Measurements from ENCODE around the gene VTCN1. TPM values are rescaled to one million over a fixed set of nuclear protein-coding genes. Genes with fewer than 3 reads are reported as not detected.

Gene VTCN1
- total RNA-seq, 1 donor from 2014 or later = not detected

- H3K4me3 ChIP-seq (ENCODE audit: low read length in 3 of 3) = no peak overlapping the region
- H3K27me3 ChIP-seq (ENCODE audit: control insufficient read depth in 3 of 3, insufficient read depth in 3 of 3, low read length in 3 of 3) = peaks cover 0 to 5% (median 0%) of the 10 kb centered on the region in 3 donors
- no peak overlapping the region for H3K27ac ChIP-seq (ENCODE audit: low read depth, low read length)
- H3K4me1 ChIP-seq (ENCODE audit: control insufficient read depth in 3 of 3, insufficient read depth in 3 of 3, low read length in 3 of 3) = peaks cover 0 to 2% (median 0%) of the 10 kb centered on the region in 3 donors
- H3K9ac ChIP-seq (ENCODE audit: low read depth in 1 of 3, low read length in 3 of 3) = no peak overlapping the region
- no peaks in the 10 kb centered on the region for H3K9me3 ChIP-seq (ENCODE audit: control insufficient read depth in 3 of 3, low read length in 3 of 3)
- no peaks in the 10 kb centered on the region for H3K36me3 ChIP-seq (ENCODE audit: control insufficient read depth in 3 of 3, insufficient read depth in 3 of 3, low read length in 3 of 3)
Measured at GRCh38 chr1:117213046-117213445, 2.3 kb upstream of the VTCN1 start.

GRCh38 chr1:117210386-117210785, 341 bp downstream of the VTCN1 start:
- Histone ChIP-seq H3K4me1 (ENCODE audit: control insufficient read depth in 3 of 3, insufficient read depth in 3 of 3, low read length in 3 of 3) (no peaks in the 10 kb centered on the region), H3K9me3 (ENCODE audit: control insufficient read depth in 3 of 3, low read length in 3 of 3) (no peaks in the 10 kb centered on the region), H3K27ac (ENCODE audit: low read depth, low read length) (no peak overlapping the region), H3K4me3 (ENCODE audit: low read length in 3 of 3) (no peak overlapping the region), H3K9ac (ENCODE audit: low read depth in 1 of 3, low read length in 3 of 3) (no peak overlapping the region), H3K36me3 (ENCODE audit: control insufficient read depth in 3 of 3, insufficient read depth in 3 of 3, low read length in 3 of 3) (no peaks in the 10 kb centered on the region), H3K27me3 (ENCODE audit: control insufficient read depth in 3 of 3, insufficient read depth in 3 of 3, low read length in 3 of 3) (peaks cover 0 to 5% (median 3%) of the 10 kb centered on the region in 3 donors)

- Histone ChIP-seq H3K9me3 (ENCODE audit: control insufficient read depth in 3 of 3, low read length in 3 of 3) (no peaks in the 10 kb centered on the region), H3K27me3 (ENCODE audit: control insufficient read depth in 3 of 3, insufficient read depth in 3 of 3, low read length in 3 of 3) (peaks cover 0 to 5% (median 3%) of the 10 kb centered on the region in 3 donors)
Measured at GRCh38 chr1:117209094-117209493, 1.6 kb downstream of the VTCN1 start.

GRCh38 chr1:117208580-117208979, 2.1 kb downstream of the VTCN1 start:
- Histone ChIP-seq H3K4me1 (ENCODE audit: control insufficient read depth in 3 of 3, insufficient read depth in 3 of 3, low read length in 3 of 3) (no peaks in the 10 kb centered on the region), H3K9ac (ENCODE audit: low read depth in 1 of 3, low read length in 3 of 3) (no peak overlapping the region), H3K36me3 (ENCODE audit: control insufficient read depth in 3 of 3, insufficient read depth in 3 of 3, low read length in 3 of 3) (no peaks in the 10 kb centered on the region), H3K4me3 (ENCODE audit: low read length in 3 of 3) (no peak overlapping the region), H3K27ac (ENCODE audit: low read depth, low read length) (no peak overlapping the region), H3K9me3 (ENCODE audit: control insufficient read depth in 3 of 3, low read length in 3 of 3) (no peaks in the 10 kb centered on the region), H3K27me3 (ENCODE audit: control insufficient read depth in 3 of 3, insufficient read depth in 3 of 3, low read length in 3 of 3) (peaks cover 0 to 5% (median 3%) of the 10 kb centered on the region in 3 donors)

More at GRCh38 chr1:117209094-117209493, 1.6 kb downstream of the VTCN1 start:
- Histone ChIP-seq H3K36me3 (ENCODE audit: control insufficient read depth in 3 of 3, insufficient read depth in 3 of 3, low read length in 3 of 3) (no peaks in the 10 kb centered on the region), H3K4me1 (ENCODE audit: control insufficient read depth in 3 of 3, insufficient read depth in 3 of 3, low read length in 3 of 3) (no peaks in the 10 kb centered on the region), H3K9ac (ENCODE audit: low read depth in 1 of 3, low read length in 3 of 3) (no peak overlapping the region), H3K27ac (ENCODE audit: low read depth, low read length) (no peak overlapping the region), H3K4me3 (ENCODE audit: low read length in 3 of 3) (no peak overlapping the region)

DNA sequence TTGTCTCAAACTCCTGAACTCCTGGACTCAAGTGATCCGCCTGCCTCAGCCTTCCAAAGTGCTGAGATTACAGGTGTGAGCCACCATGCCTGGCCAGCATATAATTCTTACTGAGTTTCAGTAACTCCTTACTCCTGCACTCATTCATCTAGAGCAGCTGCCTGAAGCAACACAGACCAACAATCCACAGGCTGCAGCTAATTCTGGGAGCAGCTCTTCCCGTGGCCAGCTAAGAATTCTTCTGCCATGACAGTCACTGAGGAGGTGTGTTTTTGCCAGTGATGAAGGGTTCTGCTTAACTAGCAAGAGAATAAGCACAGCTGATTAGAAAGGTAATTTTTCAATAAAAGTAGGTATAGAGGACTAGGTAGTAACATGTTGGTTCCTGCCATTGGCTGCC, 5.4 kb downstream of the VTCN1 start:
- Histone ChIP-seq H3K27me3 (ENCODE audit: control insufficient read depth in 3 of 3, insufficient read depth in 3 of 3, low read length in 3 of 3) (peaks cover 3 to 5% (median 4%) of the 10 kb centered on the region in 3 donors), H3K27ac (ENCODE audit: low read depth, low read length) (no peak overlapping the region), H3K4me3 (ENCODE audit: low read length in 3 of 3) (no peak overlapping the region), H3K9ac (ENCODE audit: low read depth in 1 of 3, low read length in 3 of 3) (no peak overlapping the region), H3K36me3 (ENCODE audit: control insufficient read depth in 3 of 3, insufficient read depth in 3 of 3, low read length in 3 of 3) (no peaks in the 10 kb centered on the region), H3K4me1 (ENCODE audit: control insufficient read depth in 3 of 3, insufficient read depth in 3 of 3, low read length in 3 of 3) (no peaks in the 10 kb centered on the region), H3K9me3 (ENCODE audit: control insufficient read depth in 3 of 3, low read length in 3 of 3) (no peaks in the 10 kb centered on the region)

DNA sequence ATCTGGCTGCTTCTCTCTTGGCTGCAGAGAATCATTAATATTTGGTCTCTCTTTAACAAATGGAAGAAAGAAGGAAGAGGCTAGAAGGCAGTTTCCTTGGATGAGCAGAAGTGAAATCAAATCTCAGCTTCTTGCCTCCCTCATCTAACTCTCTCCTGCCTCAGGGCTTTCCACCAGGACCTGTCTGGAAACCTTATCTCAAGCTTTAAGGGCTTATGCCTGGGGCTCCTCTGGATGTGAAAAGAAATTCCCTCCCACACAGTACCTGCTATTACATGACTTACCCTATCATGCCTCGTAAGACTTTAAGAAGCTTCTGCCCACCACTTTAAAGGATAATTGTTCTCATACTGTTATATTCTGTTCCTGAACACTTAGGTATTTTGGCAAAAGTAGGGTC, 8.9 kb downstream of the VTCN1 start:
- Histone ChIP-seq H3K9me3 (ENCODE audit: control insufficient read depth in 3 of 3, low read length in 3 of 3) (no peaks in the 10 kb centered on the region), H3K36me3 (ENCODE audit: control insufficient read depth in 3 of 3, insufficient read depth in 3 of 3, low read length in 3 of 3) (no peaks in the 10 kb centered on the region), H3K4me1 (ENCODE audit: control insufficient read depth in 3 of 3, insufficient read depth in 3 of 3, low read length in 3 of 3) (no peaks in the 10 kb centered on the region), H3K27me3 (ENCODE audit: control insufficient read depth in 3 of 3, insufficient read depth in 3 of 3, low read length in 3 of 3) (peaks cover 0 to 4% (median 0%) of the 10 kb centered on the region in 3 donors), H3K27ac (ENCODE audit: low read depth, low read length) (no peak overlapping the region), H3K4me3 (ENCODE audit: low read length in 3 of 3) (no peak overlapping the region), H3K9ac (ENCODE audit: low read depth in 1 of 3, low read length in 3 of 3) (no peak overlapping the region)

DNA sequence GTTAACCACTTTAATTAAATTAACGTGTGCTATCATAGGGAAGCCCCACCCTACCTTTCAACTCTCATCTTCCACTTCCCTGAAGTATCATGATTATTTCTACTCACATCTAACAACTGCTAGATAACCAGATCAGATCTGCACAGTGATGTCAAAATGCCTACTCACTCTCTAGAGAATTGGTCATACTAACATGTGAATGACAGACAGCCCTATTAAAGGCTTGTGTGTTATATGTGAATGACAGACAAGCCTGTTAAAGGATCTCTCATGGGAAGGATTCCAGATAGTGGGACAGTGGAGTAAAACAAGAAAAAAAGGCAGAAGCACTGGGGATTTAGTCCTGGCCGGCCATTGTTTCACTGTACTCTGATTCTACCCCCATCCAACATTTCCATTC, 12.6 kb downstream of the VTCN1 start:
- Histone ChIP-seq H3K9me3 (ENCODE audit: control insufficient read depth in 3 of 3, low read length in 3 of 3) (no peaks in the 10 kb centered on the region), H3K27me3 (ENCODE audit: control insufficient read depth in 3 of 3, insufficient read depth in 3 of 3, low read length in 3 of 3) (peaks cover 0 to 4% (median 0%) of the 10 kb centered on the region in 3 donors), H3K27ac (ENCODE audit: low read depth, low read length) (no peak overlapping the region), H3K36me3 (ENCODE audit: control insufficient read depth in 3 of 3, insufficient read depth in 3 of 3, low read length in 3 of 3) (no peaks in the 10 kb centered on the region), H3K4me3 (ENCODE audit: low read length in 3 of 3) (no peak overlapping the region), H3K4me1 (ENCODE audit: control insufficient read depth in 3 of 3, insufficient read depth in 3 of 3, low read length in 3 of 3) (no peaks in the 10 kb centered on the region), H3K9ac (ENCODE audit: low read depth in 1 of 3, low read length in 3 of 3) (peak overlapping the region in 1 of 3 donors; percentile 43)

DNA sequence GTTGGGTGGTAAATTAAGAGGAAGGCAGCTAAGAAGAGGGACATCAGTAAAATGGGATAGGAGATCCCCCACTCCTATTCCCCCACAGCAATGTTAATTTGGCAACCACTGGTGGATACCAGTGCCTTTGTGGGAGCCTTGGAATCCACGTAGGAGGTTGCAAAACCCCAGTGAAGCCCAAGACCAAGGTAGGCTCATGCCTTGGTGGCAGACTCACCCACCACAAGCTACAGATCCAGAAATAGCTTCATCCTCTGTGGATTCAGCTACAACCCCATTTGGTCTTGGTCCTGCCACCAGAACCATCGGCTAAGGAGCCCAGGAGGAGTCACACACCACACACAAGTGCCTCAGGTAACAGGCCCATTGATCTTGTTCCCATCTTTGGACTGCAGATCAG, 21.0 kb downstream of the VTCN1 start:
- H3K9me3 ChIP-seq (ENCODE audit: control insufficient read depth in 3 of 3, low read length in 3 of 3) = no peaks in the 10 kb centered on the region
- no peaks in the 10 kb centered on the region for H3K4me1 ChIP-seq (ENCODE audit: control insufficient read depth in 3 of 3, insufficient read depth in 3 of 3, low read length in 3 of 3)
- H3K4me3 ChIP-seq (ENCODE audit: low read length in 3 of 3) = no peak overlapping the region
- no peak overlapping the region for H3K9ac ChIP-seq (ENCODE audit: low read depth in 1 of 3, low read length in 3 of 3)
- H3K27me3 ChIP-seq (ENCODE audit: control insufficient read depth in 3 of 3, insufficient read depth in 3 of 3, low read length in 3 of 3) = no peaks in the 10 kb centered on the region
- H3K27ac ChIP-seq (ENCODE audit: low read depth, low read length) = no peak overlapping the region
- no peaks in the 10 kb centered on the region for H3K36me3 ChIP-seq (ENCODE audit: control insufficient read depth in 3 of 3, insufficient read depth in 3 of 3, low read length in 3 of 3)

DNA sequence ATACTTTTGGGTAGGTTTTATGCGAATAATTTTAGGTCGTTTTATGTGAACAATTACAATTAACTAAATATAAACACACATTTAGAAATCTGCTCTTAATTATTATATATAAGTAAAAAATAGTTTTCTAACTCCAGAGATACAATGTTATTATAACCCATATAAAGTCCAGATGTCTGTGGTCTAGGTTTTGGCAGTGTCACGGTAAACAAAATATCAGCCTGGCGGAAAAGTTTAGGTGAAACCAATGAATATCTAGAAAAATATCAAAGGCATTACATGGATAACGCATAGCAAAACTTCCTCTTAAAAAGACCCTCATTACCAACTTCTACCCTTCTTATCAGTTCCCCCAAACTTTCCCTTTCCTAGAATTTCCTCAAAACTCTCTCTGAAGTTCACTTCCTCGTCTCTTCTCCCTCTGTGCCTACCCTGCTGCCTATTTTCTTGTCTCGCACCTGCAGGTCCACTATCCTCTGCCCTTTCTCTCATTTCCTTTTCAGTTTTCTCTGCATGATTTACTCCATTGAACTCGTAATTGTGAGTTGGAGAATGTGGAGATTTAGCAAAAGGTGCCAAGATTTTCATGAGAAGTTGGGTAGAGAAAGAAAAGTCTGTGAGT, 21.8 kb downstream of the VTCN1 start:
- no peaks in the 10 kb centered on the region for H3K27me3 ChIP-seq (ENCODE audit: control insufficient read depth in 3 of 3, insufficient read depth in 3 of 3, low read length in 3 of 3)
- no peaks in the 10 kb centered on the region for H3K9me3 ChIP-seq (ENCODE audit: control insufficient read depth in 3 of 3, low read length in 3 of 3)
- no peaks in the 10 kb centered on the region for H3K4me1 ChIP-seq (ENCODE audit: control insufficient read depth in 3 of 3, insufficient read depth in 3 of 3, low read length in 3 of 3)
- no peak overlapping the region for H3K27ac ChIP-seq (ENCODE audit: low read depth, low read length)
- no peaks in the 10 kb centered on the region for H3K36me3 ChIP-seq (ENCODE audit: control insufficient read depth in 3 of 3, insufficient read depth in 3 of 3, low read length in 3 of 3)
- H3K4me3 ChIP-seq (ENCODE audit: low read length in 3 of 3) = no peak overlapping the region
- H3K9ac ChIP-seq (ENCODE audit: low read depth in 1 of 3, low read length in 3 of 3) = no peak overlapping the region

DNA sequence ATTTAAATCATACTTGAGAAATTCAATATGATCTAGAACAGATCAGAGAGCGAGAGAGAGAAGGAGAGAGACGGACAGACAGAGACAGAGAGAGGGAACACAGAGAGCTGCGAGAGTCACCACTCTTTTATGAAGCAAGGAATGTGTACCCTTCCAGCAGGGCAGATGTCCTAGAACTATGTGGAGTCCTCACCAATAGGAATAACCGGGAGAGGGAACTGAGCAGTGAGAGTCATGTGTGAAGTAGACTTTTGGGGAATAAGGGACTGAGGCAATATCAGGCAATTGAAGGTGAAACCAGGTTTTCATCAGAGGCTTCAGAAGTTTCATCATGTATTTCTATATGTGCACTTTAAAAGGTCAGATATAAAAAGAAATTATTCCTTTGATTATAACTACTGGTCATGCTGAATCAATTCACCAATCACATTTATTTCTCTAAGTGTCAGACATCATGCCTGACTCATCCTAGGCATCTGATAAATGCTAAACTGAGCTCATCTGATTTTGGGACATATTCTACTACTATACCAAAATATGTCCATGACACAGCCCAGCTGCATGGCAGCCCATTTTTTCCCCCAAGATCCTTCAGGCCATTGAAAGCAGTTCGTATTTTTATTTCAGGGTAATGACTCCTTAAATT, 22.4 kb downstream of the VTCN1 start:
- Histone ChIP-seq H3K4me3 (ENCODE audit: low read length in 3 of 3) (no peak overlapping the region), H3K36me3 (ENCODE audit: control insufficient read depth in 3 of 3, insufficient read depth in 3 of 3, low read length in 3 of 3) (no peaks in the 10 kb centered on the region), H3K9ac (ENCODE audit: low read depth in 1 of 3, low read length in 3 of 3) (no peak overlapping the region), H3K27me3 (ENCODE audit: control insufficient read depth in 3 of 3, insufficient read depth in 3 of 3, low read length in 3 of 3) (no peaks in the 10 kb centered on the region), H3K9me3 (ENCODE audit: control insufficient read depth in 3 of 3, low read length in 3 of 3) (no peaks in the 10 kb centered on the region), H3K4me1 (ENCODE audit: control insufficient read depth in 3 of 3, insufficient read depth in 3 of 3, low read length in 3 of 3) (no peaks in the 10 kb centered on the region), H3K27ac (ENCODE audit: low read depth, low read length) (no peak overlapping the region)

All from skeletal muscle tissue (tissue), 4 donors.